Erythroblast (primary cell): ENCODE measurements around the gene PRKRA.

ENCODE experiments used
- GATA1 ChIP-seq: IDR thresholded peaks from 2 replicates; pipeline ENCODE4 v1.6.1; 2011; ENCODE audit warnings: low read depth, mild to moderate bottlenecking, control low read depth, low read length, moderate library complexity
- POLR2A ChIP-seq: IDR thresholded peaks from 2 replicates; pipeline ENCODE4 v1.6.1; 2011; ENCODE audit warnings: mild to moderate bottlenecking, low read length

GRCh38 chr2:178484245-178485041 is 33.5 kb upstream of the PRKRA start:
- no peak for TF ChIP-seq POLR2A
- TF ChIP-seq GATA1: no peak
